ENCODE measurements around the gene PLA2G3. TPM values are rescaled to one million over a fixed set of nuclear protein-coding genes. Genes with fewer than 3 reads are reported as not detected.

PLA2G3 gene
- total and polyA plus RNA-seq, 2 experiments from 2014 or later = 18.0 to 34.5 TPM

DNA sequence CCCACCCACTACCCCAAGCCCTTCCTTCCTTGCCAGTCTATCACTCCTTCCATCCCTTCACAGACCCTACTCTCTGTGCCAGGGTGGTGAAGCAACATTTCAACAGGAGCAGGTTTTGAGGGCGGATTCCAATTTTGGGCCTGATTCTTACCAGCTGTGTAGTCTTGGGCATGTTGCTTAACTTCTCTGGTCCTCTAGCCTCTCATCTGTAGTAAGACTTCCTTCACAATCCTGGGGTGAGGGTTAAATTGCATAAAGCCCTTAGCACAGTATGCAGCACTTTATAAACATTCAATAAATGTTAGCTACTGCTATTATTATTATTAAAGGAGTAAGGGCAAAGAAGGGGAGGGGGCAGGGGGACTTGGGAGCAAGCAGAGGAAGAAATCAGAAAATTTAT is 14.7 kb upstream of the PLA2G3 start:
- H3K27me3 Mint-ChIP-seq (ENCODE audit: insufficient read depth, low read depth, poor library complexity) = peaks cover 5% of the 10 kb centered on the region
- DNase-seq (ENCODE audit: low spot score) = no peak
- H3K4me2 ChIP-seq = no peak overlapping the region

More for the DNA sequence above, 14.7 kb upstream of the PLA2G3 start:
- H3K9me3 Mint-ChIP-seq = peaks cover 3% of the 10 kb centered on the region; the same call in 2 of the 3 replicates
- Histone ChIP-seq H3K27me3 (ENCODE audit: insufficient read depth) (peaks cover 27% of the 10 kb centered on the region), H3K27ac (ENCODE audit: low read depth) (no peak overlapping the region), H2AFZ (no peak overlapping the region), H3K4me1 (ENCODE audit: insufficient read depth) (no peaks in the 10 kb centered on the region), H4K20me1 (replicated peaks; ENCODE audit: insufficient read depth) (no peaks in the 10 kb centered on the region), H3K4me3 (no peak overlapping the region), H3K79me2 (replicated peaks; ENCODE audit: insufficient read depth) (no peaks in the 10 kb centered on the region), H3K36me3 (ENCODE audit: insufficient read depth) (no peaks in the 10 kb centered on the region), H3F3A (replicated peaks; ENCODE audit: low read depth) (no peaks in the 10 kb centered on the region), H3K9me2 (ENCODE audit: insufficient read depth) (peaks cover 4% of the 10 kb centered on the region; the same call in 1 of the 2 replicates)
- TF ChIP-seq REST (IDR thresholded peaks at IDR 0.05; ENCODE audit: unreplicated experiment) (no peak), POLR2AphosphoS5 (IDR thresholded peaks at IDR 0.05; ENCODE audit: low read depth) (no peak), EZH2 (IDR thresholded peaks at IDR 0.05; ENCODE audit: low read depth, unreplicated experiment) (no peak), NANOG (IDR thresholded peaks at IDR 0.05; ENCODE audit: borderline replicate concordance) (no peak), ZNF462 (CRISPR knock-in tag; IDR thresholded peaks at IDR 0.05) (no peak), CREB1 (CRISPR knock-in tag; IDR thresholded peaks at IDR 0.05; ENCODE audit: low read depth) (no peak), JUNB (IDR thresholded peaks at IDR 0.05; ENCODE audit: unreplicated experiment) (no peak)
- ATAC-seq = no peak
- H3K4me3 Mint-ChIP-seq = no peak overlapping the region
- no peaks in the 10 kb centered on the region for H3K36me3 Mint-ChIP-seq (ENCODE audit: low read depth)
- no peak overlapping the region for H3K27ac Mint-ChIP-seq
- H3K4me1 Mint-ChIP-seq = no peaks in the 10 kb centered on the region

All from GM23338 (cell line).